IMR-90 (cell line): ENCODE data around the gene PPP1R14C. TPM values are rescaled to one million over a fixed set of nuclear protein-coding genes. Genes with fewer than 3 reads are reported as not detected.

Source experiments
- ATAC-seq: fragments of 200-7000 bp; cut with Tn5 transposase; 2 replicates; pipeline ENCODE4 v1.9.1; 2020; ENCODE audit warnings: low read depth, mild to moderate bottlenecking, moderate library complexity
- BruUV-seq: library from RNA; stranded (reverse); fragments of 400-500 nt; replicated peaks from 2 replicates; lab custom pipeline; 2021; lab: Mats Ljungman, UMichigan
- CTCF ChIA-PET: fragments of 300-600 bp; formaldehyde crosslinking; extraction: SDS; loops from one replicate; lab custom pipeline; 2021; ENCODE audit warnings: antibody characterized with exemption; lab: Yijun Ruan, JAX
- POLR2A ChIA-PET: fragments of 300-600 bp; sonication (Branson Sonifier 250); formaldehyde crosslinking; loops from one replicate; lab custom pipeline; 2022; ENCODE audit warnings: antibody characterized with exemption; ENCODE audit not compliant: unreplicated experiment; lab: Charles Lee
- DNase-seq: peaks from one replicate; pipeline ENCODE4 v3.0.0; 2013
- H2AFZ ChIP-seq: replicated peaks from 2 replicates; pipeline ENCODE3; 2013; ENCODE audit warnings: low read length, mild to moderate bottlenecking; ENCODE audit not compliant: poor library complexity
- H2AK5ac ChIP-seq: 2 replicates; pipeline ENCODE4 v1.6.1; 2013; ENCODE audit warnings: low read depth, low read length, inconsistent platforms
- H2AK9ac ChIP-seq: replicated peaks from 2 replicates; pipeline ENCODE3; 2013; ENCODE audit warnings: mild to moderate bottlenecking, low read depth, low read length, moderate library complexity; ENCODE audit not compliant: poor library complexity
- H2BK120ac ChIP-seq: 2 replicates; pipeline ENCODE4 v1.6.1; 2013; ENCODE audit warnings: low read depth, low read length, inconsistent platforms
- H2BK15ac ChIP-seq: 3 replicates; pipeline ENCODE4 v1.6.1; 2013; ENCODE audit warnings: low read depth, low read length, inconsistent platforms
- H2BK20ac ChIP-seq: 2 replicates; pipeline ENCODE4 v1.6.1; 2013; ENCODE audit warnings: low read depth, mild to moderate bottlenecking, inconsistent platforms, low read length, moderate library complexity
- H2BK5ac ChIP-seq: 2 replicates; pipeline ENCODE4 v1.6.1; 2013; ENCODE audit warnings: mild to moderate bottlenecking, low read depth, low read length, inconsistent platforms; ENCODE audit not compliant: poor library complexity, severe bottlenecking
- H3K14ac ChIP-seq: replicated peaks from 2 replicates; pipeline ENCODE4 v1.6.1; 2013; ENCODE audit warnings: low read depth, low read length, inconsistent platforms
- H3K18ac ChIP-seq: 2 replicates; pipeline ENCODE4 v1.6.1; 2013; ENCODE audit warnings: low read depth, low read length, control low read depth
- H3K23ac ChIP-seq: 2 replicates; pipeline ENCODE4 v1.6.1; 2013; ENCODE audit warnings: low read depth, low read length, inconsistent platforms
- H3K27ac ChIP-seq: 2 replicates; pipeline ENCODE4 v1.5.1; 2013; ENCODE audit warnings: mild to moderate bottlenecking, control low read depth, low read length; ENCODE audit not compliant: insufficient read depth
- H3K27me3 ChIP-seq: 2 replicates; pipeline ENCODE4 v1.6.1; 2013; ENCODE audit warnings: low read length; ENCODE audit not compliant: control insufficient read depth, insufficient read depth
- H3K36me3 ChIP-seq: 2 replicates; pipeline ENCODE4 v1.6.1; 2013; ENCODE audit warnings: low read length, mixed read lengths; ENCODE audit not compliant: control insufficient read depth, insufficient read depth
- H3K4ac ChIP-seq: 2 replicates; pipeline ENCODE4 v1.6.1; 2013; ENCODE audit warnings: low read depth, low read length, inconsistent platforms
- H3K4me1 ChIP-seq: 2 replicates; pipeline ENCODE4 v1.6.1; 2013; ENCODE audit warnings: low read length, mixed read lengths; ENCODE audit not compliant: control insufficient read depth, insufficient read depth
- H3K4me2 ChIP-seq: 2 replicates; pipeline ENCODE4 v1.6.1; 2013; ENCODE audit warnings: low read depth, mild to moderate bottlenecking, control low read depth, low read length, moderate library complexity
- H3K4me3 ChIP-seq: 2 replicates; pipeline ENCODE4 v1.5.1; 2013; ENCODE audit warnings: low read depth, mild to moderate bottlenecking, control low read depth, low read length, moderate library complexity; ENCODE audit not compliant: insufficient read depth
- H3K56ac ChIP-seq: 2 replicates; pipeline ENCODE4 v1.6.1; 2013; ENCODE audit warnings: low read length, inconsistent platforms; ENCODE audit not compliant: insufficient read depth; ENCODE audit errors: extremely low read depth
- H3K79me1 ChIP-seq, 2 experiments: 2 replicates each; pipeline ENCODE4 v1.6.1; 2013; ENCODE audit warnings: low read length in 2 of 2, inconsistent platforms in 1 of 2, low read depth in 1 of 2
- H3K9ac ChIP-seq: 2 replicates; pipeline ENCODE4 v1.6.1; 2013; ENCODE audit warnings: low read depth, low read length, control low read depth
- H3K9me1 ChIP-seq: 2 replicates; pipeline ENCODE4 v1.6.1; 2013; ENCODE audit warnings: low read length, inconsistent platforms; ENCODE audit not compliant: insufficient read depth
- H3K9me3 ChIP-seq: 2 replicates; pipeline ENCODE4 v1.6.1; 2013; ENCODE audit warnings: low read length; ENCODE audit not compliant: control insufficient read depth, insufficient read depth
- H4K20me1 ChIP-seq: 2 replicates; pipeline ENCODE4 v1.6.1; 2013; ENCODE audit warnings: low read length, inconsistent platforms; ENCODE audit not compliant: insufficient read depth
- H4K5ac ChIP-seq: 2 replicates; pipeline ENCODE4 v1.6.1; 2013; ENCODE audit warnings: mild to moderate bottlenecking, low read depth, low read length, control low read depth
- H4K8ac ChIP-seq, 2 experiments: 2 replicates each; pipeline ENCODE4 v1.6.1; 2013; ENCODE audit warnings: low read depth in 2 of 2, low read length in 2 of 2, control low read depth in 1 of 2, inconsistent platforms in 1 of 2
- H4K91ac ChIP-seq: 2 replicates; pipeline ENCODE4 v1.6.1; 2013; ENCODE audit warnings: low read depth, low read length, inconsistent platforms; ENCODE audit not compliant: insufficient read depth
- BHLHE40 ChIP-seq: fragments of 150-350 bp; IDR thresholded peaks from 2 replicates; pipeline ENCODE4 v1.6.1; 2016; ENCODE audit warnings: mild to moderate bottlenecking, low read depth, low read length
- CEBPB ChIP-seq: IDR thresholded peaks from 2 replicates; pipeline ENCODE4 v1.6.1; 2012; ENCODE audit warnings: low read depth, low read length, improper control_type of control experiment
- CHD1 ChIP-seq: IDR thresholded peaks from 2 replicates; pipeline ENCODE4 v1.6.1; 2012; ENCODE audit warnings: low read depth, low read length, improper control_type of control experiment
- FOS ChIP-seq: fragments of 150-350 bp; IDR thresholded peaks from 2 replicates; pipeline ENCODE4 v1.6.1; 2016; ENCODE audit warnings: low read depth, low read length
- MAFK ChIP-seq: IDR thresholded peaks from 2 replicates; pipeline ENCODE4 v1.6.1; 2012; ENCODE audit warnings: low read depth, low read length, improper control_type of control experiment
- MAZ ChIP-seq: IDR thresholded peaks from 2 replicates; pipeline ENCODE4 v1.6.1; 2012; ENCODE audit warnings: low read depth, mild to moderate bottlenecking, low read length, improper control_type of control experiment, moderate library complexity, borderline replicate concordance
- MXI1 ChIP-seq: IDR thresholded peaks from 2 replicates; pipeline ENCODE4 v1.6.1; 2012; ENCODE audit warnings: low read depth, mild to moderate bottlenecking, low read length, moderate library complexity, borderline replicate concordance
- NFE2L2 ChIP-seq: fragments of 150-350 bp; IDR thresholded peaks from 2 replicates; pipeline ENCODE4 v1.6.1; 2016; ENCODE audit warnings: low read depth, mild to moderate bottlenecking, low read length
- POLR2A ChIP-seq: IDR thresholded peaks from 2 replicates; pipeline ENCODE4 v1.6.1; 2012; ENCODE audit warnings: mild to moderate bottlenecking, low read depth, low read length
- RAD21 ChIP-seq: IDR thresholded peaks from 2 replicates; pipeline ENCODE4 v1.6.1; 2012; ENCODE audit warnings: low read length, improper control_type of control experiment
- RCOR1 ChIP-seq: IDR thresholded peaks from 2 replicates; pipeline ENCODE4 v1.6.1; 2012; ENCODE audit warnings: mild to moderate bottlenecking, low read length, improper control_type of control experiment; ENCODE audit not compliant: insufficient replicate concordance
- RFX5 ChIP-seq: IDR thresholded peaks from 2 replicates; pipeline ENCODE4 v1.8.0; 2012; ENCODE audit warnings: low read depth, mild to moderate bottlenecking, low read length, moderate library complexity
- SMC3 ChIP-seq: fragments of 150-350 bp; IDR thresholded peaks from 2 replicates; pipeline ENCODE4 v1.6.1; 2016; ENCODE audit warnings: low read depth, mild to moderate bottlenecking, antibody characterized with exemption, low read length, moderate library complexity
- WGBS, 2 experiments: methylation state at CpG; one replicate each; pipeline versions ENCODE4 v1.1.5 to v1.1.7; 2013; ENCODE audit warnings: missing lambda C conversion rate in 2 of 2; ENCODE audit not compliant: insufficient read length in 1 of 2; ENCODE audit errors: extremely low coverage in 2 of 2; 5-methylcytosine and 5-hydroxymethylcytosine counted together
- dilution Hi-C: fragments of 300-500 bp; cut with HindIII; formaldehyde crosslinking; loops from one replicate; pipeline ENCODE4 v1.14.3; 2018; ENCODE audit warnings: low sequenced_read_pairs; ENCODE audit not compliant: unreplicated experiment
- in situ Hi-C: fragments of 300-500 bp; cut with MboI; formaldehyde crosslinking; loops from 3 replicates; pipeline ENCODE4 v1.14.3; 2019; ENCODE audit warnings: low sequenced_read_pairs, inconsistent platforms, mixed read lengths
- intact Hi-C: fragments of 100-400 bp; cut with micrococcal nuclease; formaldehyde crosslinking; loops from 2 replicates; pipeline ENCODE4 v1.10.0; 2022
- polyA plus RNA-seq, 3 experiments: library from polyadenylated mRNA; depleted of rRNA; stranded (reverse); fragments of >200 nt; gene quantifications; 2 replicates each; pipeline ENCODE4 v1.2.3, GENCODE V29; 2012; ENCODE audit warnings: low replicate concordance in 1 of 3
- total RNA-seq: library from RNA; depleted of rRNA; stranded (reverse); fragments of >200 nt; gene quantifications from 2 replicates; pipeline ENCODE4 v1.2.3, GENCODE V29; 2012
- TF ChIP-seq, protein P1 (sequence below): conservative IDR thresholded peaks from 2 replicates; pipeline ENCODE4 v1.5.1; 2012; ENCODE audit warnings: mild to moderate bottlenecking, low read depth, low read length, improper control_type of control experiment
- TF ChIP-seq, protein P2 (sequence below): fragments of 150-350 bp; IDR thresholded peaks from 2 replicates; pipeline ENCODE4 v1.6.1; 2017; ENCODE audit warnings: mild to moderate bottlenecking, antibody characterized with exemption, low read length, low read depth
- TF ChIP-seq, protein P3 (sequence below): fragments of 150-350 bp; IDR thresholded peaks from 2 replicates; pipeline ENCODE4 v1.6.1; 2016; ENCODE audit warnings: low read depth, mild to moderate bottlenecking, low read length, moderate library complexity, borderline replicate concordance

Gene PPP1R14C
- total and polyA plus RNA-seq, 2 of the 4 experiments (the other 2 are of a cell fraction), result not detected

DNA sequence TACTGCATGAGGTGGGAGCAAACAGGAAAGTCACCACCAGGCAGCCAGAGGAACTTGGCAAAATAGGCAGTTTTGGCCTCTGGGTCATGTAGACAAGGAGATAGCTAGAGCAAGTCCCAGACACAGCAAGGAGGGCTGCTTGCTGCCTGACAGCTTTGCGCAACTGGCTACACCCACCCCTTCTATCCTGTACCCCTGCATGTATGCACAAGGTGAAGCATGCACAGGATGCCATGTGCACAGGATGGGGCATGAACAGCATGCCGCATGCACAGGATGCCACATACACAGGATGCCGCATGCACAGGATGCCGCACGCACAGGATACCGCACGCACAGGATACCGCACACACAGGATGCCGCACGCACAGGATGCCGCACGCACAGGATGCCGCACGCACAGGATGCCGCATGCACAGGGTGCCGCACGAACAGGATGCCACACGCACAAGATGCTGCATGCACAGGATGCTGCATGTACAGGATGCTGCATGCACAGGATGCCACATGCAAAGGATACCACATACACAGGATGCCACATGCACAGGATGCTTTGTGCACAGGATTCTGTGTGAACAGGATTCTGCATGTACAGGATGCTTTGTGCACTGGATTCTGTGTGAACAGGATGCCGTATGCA lies 121.0 kb downstream of the PPP1R14C start:
- Histone ChIP-seq H2BK120ac (no peak overlapping the region), H4K91ac (no peak overlapping the region), H2AK5ac (no peak overlapping the region), H3K56ac (no peak overlapping the region), H2AK9ac (no peak overlapping the region), H3K23ac (no peak overlapping the region), H2AFZ (no peak overlapping the region), H3K4me2 (no peak overlapping the region), H2BK15ac (no peak overlapping the region), H3K27me3 (no peaks in the 10 kb centered on the region; the same call in 1 of the 2 replicates), H3K4me1 (peaks cover 10% of the 10 kb centered on the region), H3K79me1 (no peaks in the 10 kb centered on the region), H3K9ac (no peak overlapping the region), H2BK20ac (no peak overlapping the region), H3K18ac (no peak overlapping the region), H4K5ac (no peak overlapping the region), H2BK5ac (no peak overlapping the region), H4K8ac (no peak overlapping the region), H3K9me1 (peaks cover 6% of the 10 kb centered on the region), H3K4ac (no peak overlapping the region), H3K27ac (no peak overlapping the region), H3K14ac (no peak overlapping the region), H4K20me1 (no peaks in the 10 kb centered on the region), H3K9me3 (no peaks in the 10 kb centered on the region), H3K36me3 (no peaks in the 10 kb centered on the region), H3K4me3 (no peak overlapping the region)
- DNase-seq (no peak), ATAC-seq (no peak)
- POLR2A ChIA-PET, result no interaction called here
- 100% methylated on average over 5 of the region's 19 CpGs; no CpG with 5 or more reads in 1 of the 2 experiments for WGBS, 2 experiments
- no TSS peak for BruUV-seq
- dilution Hi-C loops, result no loop called here
- in situ Hi-C loops, result no loop called here
- intact Hi-C loops, result no loop called here
- CTCF ChIA-PET, result no interaction called here
- TF ChIP-seq, protein P1, sequence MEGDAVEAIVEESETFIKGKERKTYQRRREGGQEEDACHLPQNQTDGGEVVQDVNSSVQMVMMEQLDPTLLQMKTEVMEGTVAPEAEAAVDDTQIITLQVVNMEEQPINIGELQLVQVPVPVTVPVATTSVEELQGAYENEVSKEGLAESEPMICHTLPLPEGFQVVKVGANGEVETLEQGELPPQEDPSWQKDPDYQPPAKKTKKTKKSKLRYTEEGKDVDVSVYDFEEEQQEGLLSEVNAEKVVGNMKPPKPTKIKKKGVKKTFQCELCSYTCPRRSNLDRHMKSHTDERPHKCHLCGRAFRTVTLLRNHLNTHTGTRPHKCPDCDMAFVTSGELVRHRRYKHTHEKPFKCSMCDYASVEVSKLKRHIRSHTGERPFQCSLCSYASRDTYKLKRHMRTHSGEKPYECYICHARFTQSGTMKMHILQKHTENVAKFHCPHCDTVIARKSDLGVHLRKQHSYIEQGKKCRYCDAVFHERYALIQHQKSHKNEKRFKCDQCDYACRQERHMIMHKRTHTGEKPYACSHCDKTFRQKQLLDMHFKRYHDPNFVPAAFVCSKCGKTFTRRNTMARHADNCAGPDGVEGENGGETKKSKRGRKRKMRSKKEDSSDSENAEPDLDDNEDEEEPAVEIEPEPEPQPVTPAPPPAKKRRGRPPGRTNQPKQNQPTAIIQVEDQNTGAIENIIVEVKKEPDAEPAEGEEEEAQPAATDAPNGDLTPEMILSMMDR, result no peak
- TF ChIP-seq MAFK (no peak), MAZ (no peak), CHD1 (no peak), RCOR1 (no peak), BHLHE40 (no peak), MXI1 (no peak), POLR2A (no peak), FOS (no peak), RFX5 (no peak), NFE2L2 (no peak), CEBPB (no peak), SMC3 (no peak), RAD21 (no peak)
- TF ChIP-seq, protein P2, sequence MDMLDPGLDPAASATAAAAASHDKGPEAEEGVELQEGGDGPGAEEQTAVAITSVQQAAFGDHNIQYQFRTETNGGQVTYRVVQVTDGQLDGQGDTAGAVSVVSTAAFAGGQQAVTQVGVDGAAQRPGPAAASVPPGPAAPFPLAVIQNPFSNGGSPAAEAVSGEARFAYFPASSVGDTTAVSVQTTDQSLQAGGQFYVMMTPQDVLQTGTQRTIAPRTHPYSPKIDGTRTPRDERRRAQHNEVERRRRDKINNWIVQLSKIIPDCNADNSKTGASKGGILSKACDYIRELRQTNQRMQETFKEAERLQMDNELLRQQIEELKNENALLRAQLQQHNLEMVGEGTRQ, result no peak
- TF ChIP-seq, protein P3, sequence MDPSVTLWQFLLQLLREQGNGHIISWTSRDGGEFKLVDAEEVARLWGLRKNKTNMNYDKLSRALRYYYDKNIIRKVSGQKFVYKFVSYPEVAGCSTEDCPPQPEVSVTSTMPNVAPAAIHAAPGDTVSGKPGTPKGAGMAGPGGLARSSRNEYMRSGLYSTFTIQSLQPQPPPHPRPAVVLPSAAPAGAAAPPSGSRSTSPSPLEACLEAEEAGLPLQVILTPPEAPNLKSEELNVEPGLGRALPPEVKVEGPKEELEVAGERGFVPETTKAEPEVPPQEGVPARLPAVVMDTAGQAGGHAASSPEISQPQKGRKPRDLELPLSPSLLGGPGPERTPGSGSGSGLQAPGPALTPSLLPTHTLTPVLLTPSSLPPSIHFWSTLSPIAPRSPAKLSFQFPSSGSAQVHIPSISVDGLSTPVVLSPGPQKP, result no peak
